GM21717 (cell line): Measurements from ENCODE around the gene IPO11.
"Not testable (repeated sequence)": the region's sequence is repeated elsewhere in the genome, so short reads cannot be mapped to it uniquely, and the experiment has no call there.

ENCODE experiments used
- ATAC-seq: cut with Tn5 transposase; IDR thresholded peaks from one replicate; pipeline ENCODE4 v1.9.1; 2021; ENCODE audit warnings: mild to moderate bottlenecking, moderate library complexity; ENCODE audit not compliant: unreplicated experiment

IPO11 gene

DNA sequence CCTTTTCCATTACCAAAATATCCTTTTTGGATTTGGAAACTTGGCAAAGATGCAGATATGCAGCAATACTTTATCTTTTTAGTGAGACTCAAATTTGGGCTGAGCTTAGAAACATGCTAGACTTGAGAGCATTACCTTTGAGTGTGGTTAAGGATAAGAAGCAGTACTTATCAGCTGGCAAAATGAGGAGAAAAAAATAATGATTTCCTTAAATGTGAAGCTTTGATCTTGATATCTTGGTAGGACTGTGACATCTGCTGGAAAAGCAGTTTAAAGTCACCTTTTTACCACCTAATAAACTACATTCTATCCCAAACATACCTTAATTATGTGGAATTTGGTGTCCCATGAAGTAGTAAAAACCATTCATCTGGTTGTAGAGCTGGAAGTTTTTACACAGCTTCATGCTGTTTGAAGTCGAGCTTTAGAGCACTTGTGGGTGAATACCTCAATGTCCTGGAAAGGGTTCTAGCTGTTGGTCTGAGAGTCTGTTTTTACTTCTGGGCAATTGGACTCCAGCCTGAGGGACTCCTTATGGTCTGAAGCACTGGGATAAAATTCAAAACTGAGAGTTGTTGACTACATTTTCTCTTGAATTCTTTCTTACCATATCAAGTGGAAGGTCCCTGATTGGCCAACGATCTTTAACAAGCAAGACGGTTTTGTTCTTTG is 219.5 kb downstream of the IPO11 start:
- ATAC-seq: no peak

DNA sequence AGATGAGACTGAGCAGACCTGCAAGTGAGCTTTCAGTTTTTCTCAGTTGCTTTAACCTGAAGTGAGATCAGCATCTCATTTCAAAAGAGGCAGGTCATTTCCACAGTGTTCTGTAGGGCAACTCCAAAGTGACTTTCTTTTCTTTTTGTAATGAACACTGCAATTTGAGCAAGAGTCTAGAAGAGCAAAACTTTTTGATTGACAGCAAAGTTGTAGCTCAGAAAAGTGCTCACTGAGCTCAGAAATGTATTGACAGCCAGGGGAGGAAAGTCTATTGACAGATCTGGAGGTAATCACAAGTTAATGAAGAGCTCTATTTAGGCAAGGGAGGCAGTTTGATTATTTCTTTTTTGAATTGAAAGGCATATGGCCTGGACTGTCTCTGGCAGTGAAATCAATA is 220.7 kb downstream of the IPO11 start:
- ATAC-seq: no peak

DNA sequence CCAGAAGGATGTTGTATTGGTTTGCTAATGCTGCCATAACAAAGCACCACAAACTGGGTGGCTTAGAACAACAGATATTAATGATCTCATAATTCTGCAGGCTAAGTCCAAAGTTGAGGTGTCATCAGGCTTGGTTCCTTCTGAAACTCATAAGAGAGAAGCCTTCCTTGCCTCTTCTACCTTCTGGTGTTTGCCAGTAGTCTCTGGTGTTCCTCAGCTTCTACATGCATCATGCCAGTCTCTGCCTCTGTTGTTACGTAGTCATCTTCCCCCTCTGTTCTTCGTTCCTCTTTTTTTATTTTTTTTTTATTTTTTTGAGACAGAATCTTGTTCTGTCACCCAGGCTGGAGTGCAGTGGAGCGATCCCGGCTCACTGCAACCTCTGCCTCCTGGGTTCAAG is 227.9 kb downstream of the IPO11 start:
- ATAC-seq: no peak

DNA sequence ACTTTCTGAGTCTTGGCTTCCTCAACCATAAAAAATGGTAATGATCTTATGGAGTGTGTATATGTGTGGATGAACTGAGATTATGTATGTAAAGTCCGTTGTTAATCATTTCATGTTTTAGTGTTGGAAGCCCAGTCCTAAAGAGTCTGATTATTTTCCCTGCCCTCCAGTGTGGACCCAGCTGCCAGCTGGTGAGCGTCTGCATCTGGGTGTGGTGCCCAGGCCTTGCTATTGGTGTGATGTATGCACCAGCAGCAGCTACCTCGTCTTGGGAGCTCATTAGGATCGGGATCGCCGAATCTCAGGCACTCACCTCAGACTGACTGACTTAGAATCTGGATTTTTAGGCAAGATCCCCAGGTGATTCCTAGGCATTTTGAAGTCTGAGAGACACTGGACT is 229.9 kb downstream of the IPO11 start:
- ATAC-seq: no peak

DNA sequence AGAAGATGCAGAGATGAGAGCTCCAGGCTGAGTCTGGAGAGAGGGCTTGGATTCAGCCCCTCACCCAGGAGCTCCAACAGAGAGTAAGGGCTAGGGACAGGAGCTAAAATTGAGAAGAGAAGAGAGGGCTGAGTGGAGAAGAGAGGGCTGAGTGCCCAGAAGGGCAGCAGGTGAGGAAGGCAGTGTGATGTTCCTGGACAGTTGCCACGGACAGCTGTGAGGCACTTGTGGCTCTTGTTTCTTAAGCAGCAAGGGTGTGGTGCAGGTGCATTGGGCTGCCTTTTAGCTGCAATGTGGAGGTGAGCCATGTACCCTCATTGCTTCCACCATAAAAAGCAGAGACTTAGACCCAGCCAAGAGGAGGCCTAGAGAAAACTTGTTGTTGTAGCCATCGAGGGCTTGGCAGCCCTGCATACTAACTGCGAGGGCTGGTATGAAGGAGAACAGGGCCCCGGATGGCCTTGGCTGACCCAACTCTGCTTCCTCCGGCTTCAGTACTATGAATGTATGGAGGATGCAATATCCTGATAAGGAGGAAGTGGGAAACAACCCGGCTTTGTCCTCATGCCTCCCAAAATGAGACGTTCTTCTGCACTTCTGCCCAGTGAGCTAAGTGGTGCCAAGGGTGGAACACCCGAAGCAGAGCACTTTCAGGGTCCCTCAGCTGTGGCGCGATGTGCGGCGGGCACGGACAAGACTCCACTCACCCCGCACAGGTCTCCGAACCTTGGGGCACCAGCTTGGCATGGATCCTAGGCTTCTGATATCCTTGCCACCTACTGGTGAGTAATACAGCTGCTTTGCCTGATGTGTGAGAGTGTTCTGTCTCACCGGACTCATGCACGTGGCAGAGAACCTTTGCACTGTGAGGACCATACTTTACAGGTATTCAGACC is 231.2 kb downstream of the IPO11 start:
- no peak for ATAC-seq

DNA sequence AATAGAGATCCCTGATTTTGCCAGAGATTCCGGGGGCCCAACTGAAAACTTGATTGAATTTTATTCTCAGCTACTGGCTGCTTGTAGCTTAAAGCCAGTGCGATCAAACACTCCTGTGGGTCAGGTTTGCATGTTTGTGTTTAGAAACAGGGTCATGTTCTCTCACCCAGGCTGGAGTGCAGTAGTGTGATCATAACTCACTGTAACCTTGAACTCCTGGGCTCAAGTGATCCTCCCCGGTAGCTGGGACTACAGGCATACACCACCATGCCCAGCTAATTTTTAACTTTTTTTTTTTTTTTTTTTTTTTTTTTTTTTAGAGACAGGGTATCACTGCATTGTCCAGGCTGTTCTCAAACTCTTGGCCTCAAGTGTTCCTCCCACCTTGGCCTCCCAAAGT is 232.7 kb downstream of the IPO11 start:
- ATAC-seq: no peak

DNA sequence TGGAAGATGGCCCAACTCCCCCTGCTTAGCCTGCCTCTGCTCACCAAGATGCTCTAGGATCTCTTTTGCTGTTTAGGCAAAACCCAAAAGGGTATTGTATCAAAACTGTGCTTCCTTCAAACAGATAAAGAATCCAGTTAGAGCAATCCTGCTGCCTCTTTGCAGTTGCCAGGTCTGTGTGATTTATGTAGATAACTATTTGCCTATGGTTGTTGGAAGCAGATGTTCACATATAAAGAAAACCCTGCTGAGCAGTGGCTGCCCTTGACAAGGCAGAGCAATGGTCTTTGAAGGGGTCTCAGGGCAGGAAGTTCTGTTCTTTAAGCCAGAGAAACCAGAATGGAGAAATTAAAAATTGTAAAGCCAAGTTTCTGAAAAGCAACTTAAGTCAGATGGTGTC is 234.7 kb downstream of the IPO11 start:
- no peak for ATAC-seq

DNA sequence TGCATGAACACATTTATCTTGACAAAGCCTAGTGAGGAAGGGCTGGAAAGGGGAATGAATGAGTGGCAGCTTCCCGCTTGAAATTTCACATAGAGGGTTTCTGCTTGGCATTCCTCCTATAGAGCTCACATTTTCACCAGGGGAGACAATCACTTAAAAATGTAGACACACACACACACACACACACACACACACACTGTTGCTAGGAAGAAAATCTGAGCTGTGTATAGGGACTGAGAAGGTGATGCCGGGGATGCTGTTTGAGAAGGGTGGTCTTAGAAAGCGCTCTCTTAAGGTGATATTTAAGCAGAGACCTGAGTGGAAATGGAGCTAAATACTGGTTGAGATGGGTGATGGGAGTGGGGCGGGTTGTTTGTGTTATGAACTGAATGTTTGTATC is 236.5 kb downstream of the IPO11 start:
- no peak for ATAC-seq

DNA sequence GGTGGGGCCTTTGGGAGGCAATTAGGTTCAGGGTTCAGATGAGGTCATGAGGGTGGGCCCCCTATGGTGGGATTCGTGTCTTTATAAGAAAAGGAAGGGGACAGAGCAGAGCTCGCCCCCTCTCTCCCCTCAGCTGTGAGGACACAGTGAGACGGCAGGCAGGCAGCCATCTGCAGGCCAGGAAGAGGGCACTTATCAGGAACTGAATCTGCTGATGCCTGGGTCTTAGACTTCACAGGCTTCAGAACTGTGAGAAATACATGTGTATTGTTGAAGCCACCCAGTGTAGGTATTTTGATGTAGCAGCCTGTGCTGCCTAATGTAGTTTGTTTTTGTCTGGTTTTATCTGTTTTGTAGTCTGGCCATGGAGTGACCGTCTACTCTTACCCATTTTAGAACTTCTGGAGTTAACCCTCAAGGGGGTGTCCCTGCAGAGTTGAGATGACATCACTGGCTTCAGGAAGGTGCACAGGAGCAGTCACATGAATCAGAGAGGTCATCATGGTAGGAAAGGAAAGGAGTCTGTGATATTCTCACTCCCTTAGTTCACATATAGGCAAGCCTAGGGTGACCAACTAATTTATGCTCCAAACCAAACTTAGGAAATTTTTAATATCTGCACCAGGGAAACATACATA is 237.0 kb downstream of the IPO11 start:
- no peak for ATAC-seq

DNA sequence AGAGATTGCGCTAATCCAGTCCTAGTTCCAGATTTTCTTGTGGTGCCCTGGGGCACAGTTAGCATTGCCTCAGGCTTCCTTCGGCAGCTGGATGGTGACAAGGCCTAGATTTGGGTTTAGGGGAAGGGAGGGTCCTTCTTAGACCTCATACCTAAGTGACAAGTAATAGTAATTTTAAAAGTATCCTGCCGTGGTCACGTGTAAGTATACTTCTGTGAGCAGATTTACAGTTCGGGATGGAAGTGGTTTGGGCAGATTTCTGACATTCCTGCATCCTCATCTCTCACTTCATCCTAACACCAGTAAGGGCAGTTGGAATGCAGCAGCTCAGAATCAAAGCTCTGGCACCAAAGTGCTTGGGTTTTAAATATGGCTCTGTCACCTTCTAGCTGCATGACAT is 237.6 kb downstream of the IPO11 start:
- no peak for ATAC-seq

DNA sequence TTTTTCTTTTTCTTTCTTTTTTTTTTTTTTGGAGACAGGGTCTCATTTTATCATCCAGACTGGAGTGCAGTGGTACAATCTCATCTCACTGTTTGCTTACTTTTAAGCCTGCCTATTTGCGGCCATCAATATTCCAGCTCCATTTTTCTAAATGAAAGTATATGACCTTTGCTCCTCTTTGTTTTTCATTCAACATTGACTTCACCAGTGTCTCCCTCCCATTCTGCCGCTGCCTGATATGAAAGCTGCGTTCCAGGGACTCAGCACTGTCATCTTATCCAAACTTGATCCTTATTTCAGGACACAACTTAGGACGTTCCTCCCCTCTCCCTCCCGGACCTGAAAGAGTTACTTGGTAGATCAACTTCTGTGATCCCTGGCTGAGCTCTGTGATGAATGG is 239.7 kb downstream of the IPO11 start:
- ATAC-seq: no peak

DNA sequence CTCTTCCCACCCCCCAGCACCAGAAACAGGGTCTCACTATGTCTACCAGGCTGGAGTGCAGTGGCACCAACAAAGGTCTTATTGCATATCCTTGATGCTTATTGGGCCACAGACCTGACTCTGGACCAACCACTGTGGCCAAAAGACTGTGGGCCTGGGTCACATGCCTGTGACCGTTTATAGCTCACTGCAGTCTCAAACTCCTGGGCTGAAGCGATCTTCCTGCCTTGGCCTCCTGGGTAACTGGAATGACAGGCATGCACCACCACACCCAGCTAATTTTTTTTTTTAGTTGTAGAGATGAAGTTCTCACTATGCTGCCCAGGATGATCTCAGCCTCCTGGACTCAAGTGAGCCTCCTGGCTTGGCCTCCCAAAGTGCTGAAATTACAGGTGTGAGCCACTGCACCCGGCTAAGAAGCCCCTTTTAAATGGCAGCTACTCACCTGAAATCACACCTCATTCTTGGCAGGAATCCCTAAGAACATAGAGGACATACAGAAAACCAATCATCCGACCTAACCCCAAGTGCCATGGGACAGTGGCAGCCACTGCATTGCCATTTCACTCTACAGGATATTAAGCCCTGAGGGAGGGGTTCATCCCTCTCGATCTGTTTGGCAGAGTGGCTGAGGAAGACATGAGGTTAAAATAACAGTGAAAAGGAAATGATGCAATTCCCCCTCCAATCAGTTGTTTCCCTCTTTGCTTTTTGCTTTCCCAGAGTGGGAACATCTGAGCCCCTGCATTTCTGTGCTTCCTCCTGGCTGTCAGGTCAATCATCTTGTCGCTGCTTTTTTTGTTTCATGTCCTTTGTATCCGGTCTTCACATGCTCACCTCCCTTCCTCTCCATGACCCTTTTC is 240.7 kb downstream of the IPO11 start:
- no peak for ATAC-seq

DNA sequence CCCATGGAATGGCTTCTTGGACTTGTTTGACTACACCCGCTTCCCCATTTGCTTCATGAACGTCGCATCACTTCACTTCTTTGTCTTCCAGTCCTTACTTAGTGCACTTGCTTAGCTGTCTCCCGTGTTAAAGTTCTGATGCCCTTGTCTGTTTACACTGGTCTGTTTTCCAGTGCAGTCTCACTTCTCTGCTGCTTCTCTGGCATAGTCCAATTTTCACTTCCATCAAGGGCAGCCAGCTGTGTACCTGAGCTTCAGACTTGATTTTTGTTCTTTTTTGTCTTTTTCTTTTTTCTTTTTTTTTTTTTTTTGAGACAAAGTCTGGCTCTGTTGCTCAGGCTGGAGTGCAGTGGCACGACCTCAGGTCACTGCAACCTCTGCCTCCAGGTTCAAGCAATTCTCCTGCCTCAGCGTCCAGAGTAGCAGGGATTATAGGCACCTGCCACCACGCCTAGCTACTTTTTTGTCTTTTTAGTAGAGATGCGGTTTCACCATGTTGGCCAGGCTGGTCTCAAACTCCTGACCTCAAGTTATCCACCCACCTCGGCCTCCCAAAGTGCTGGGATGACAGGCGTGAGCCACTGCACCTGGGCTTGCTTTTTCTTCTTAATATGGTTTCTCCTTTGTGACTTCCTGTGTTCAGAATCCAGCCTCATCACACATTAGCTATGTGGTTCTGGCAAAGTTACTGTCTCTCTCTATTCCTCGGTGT is 241.5 kb downstream of the IPO11 start:
- no peak for ATAC-seq

DNA sequence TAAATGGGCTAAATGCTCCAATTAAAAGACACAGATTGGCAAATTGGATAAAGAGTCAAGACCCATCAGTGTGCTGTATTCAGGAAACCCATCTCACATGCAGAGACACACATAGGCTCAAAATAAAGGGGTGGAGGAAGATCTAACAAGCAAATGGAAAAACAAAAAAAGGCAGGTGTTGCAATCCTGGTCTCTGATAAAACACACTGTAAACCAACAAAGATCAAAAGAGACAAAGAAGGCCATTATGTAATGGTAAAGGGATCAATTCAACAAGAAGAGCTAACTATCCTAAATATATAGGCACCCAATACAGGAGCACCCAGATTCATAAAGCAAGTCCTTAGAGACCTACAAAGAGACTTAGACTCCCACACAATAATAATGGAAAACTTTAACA is 245.2 kb downstream of the IPO11 start:
- not testable (repeated sequence) for ATAC-seq

DNA sequence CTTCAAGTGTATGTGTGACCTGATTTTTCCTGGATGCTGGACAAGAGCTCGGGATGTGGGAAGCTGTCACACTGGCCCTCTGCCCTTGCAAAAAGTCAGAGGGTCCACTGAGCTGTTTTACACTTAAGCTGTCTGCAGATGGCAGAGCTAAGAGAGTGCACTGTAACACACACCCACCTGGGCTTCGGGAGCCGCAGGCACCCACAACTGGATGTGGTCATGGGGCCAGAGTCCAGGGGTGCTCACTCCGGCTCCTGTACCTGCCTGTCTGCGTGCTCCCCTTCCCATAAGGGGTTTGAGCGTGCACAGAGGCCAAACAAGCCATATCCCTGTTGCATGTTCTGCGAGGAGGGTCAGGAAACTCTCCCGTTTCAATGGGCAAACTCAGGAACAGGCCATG is 248.6 kb downstream of the IPO11 start:
- ATAC-seq: no peak

DNA sequence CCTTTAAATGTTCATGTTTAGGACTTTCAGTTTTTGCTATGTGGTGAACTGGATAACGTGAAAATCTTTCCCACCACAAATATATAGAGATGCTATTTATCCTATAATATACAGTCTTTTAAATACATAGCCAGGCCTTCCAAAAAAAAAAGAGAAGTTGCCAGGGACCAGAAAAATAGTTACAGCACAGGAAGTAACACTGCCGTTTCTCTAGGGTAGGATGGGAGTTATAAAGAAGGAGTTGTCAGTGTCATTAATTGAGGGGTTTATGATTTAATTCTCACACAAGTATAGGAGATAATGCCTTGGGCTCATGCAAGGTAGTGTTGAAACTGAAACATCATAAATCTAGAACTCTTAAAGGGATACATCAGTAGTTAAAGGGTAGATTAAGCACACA is 250.0 kb downstream of the IPO11 start:
- no peak for ATAC-seq

DNA sequence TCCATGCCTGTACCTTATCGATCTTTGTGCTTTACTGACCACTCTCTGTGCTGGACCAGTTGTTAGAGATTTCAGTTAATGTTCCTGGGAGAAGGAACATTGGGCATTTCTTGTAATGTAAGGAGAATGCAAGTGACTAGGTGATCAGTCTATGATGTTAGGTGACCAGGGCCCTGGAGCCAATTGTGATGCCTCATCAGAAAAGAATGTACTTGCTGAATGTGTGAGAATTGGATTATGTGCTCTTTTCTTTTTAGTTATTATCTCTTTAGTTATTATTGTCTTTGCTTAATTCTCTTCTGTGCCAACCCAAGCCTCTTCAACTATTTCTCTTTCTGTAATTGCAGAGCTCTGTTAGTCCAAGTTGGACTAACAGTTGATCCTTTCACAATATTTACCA is 258.9 kb downstream of the IPO11 start:
- ATAC-seq: no peak

DNA sequence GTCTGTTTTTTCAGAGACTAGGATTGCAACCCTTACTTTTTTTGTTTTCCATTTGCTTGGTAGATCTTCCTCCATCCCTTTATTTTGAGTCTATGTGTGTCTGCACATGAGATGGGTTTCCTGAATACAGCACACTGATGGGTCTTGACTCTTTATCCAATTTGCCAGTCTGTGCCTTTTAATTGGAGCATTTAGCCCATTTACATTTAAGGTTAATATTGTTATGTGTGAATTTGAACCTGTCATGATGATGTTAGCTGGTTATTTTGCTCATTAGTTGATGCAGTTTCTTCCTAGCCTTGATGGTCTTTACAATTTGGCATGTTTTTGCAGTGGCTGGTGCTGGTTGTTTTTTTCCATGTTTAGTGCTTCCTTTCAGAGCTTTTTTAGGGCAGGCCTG is 264.0 kb downstream of the IPO11 start:
- ATAC-seq: not testable (repeated sequence)
